ENCODE results near the gene RPL36AL.
"Not testable (repeated sequence)": the region's sequence is repeated elsewhere in the genome, so short reads cannot be mapped to it uniquely, and the experiment has no call there.

Gene RPL36AL

DNA sequence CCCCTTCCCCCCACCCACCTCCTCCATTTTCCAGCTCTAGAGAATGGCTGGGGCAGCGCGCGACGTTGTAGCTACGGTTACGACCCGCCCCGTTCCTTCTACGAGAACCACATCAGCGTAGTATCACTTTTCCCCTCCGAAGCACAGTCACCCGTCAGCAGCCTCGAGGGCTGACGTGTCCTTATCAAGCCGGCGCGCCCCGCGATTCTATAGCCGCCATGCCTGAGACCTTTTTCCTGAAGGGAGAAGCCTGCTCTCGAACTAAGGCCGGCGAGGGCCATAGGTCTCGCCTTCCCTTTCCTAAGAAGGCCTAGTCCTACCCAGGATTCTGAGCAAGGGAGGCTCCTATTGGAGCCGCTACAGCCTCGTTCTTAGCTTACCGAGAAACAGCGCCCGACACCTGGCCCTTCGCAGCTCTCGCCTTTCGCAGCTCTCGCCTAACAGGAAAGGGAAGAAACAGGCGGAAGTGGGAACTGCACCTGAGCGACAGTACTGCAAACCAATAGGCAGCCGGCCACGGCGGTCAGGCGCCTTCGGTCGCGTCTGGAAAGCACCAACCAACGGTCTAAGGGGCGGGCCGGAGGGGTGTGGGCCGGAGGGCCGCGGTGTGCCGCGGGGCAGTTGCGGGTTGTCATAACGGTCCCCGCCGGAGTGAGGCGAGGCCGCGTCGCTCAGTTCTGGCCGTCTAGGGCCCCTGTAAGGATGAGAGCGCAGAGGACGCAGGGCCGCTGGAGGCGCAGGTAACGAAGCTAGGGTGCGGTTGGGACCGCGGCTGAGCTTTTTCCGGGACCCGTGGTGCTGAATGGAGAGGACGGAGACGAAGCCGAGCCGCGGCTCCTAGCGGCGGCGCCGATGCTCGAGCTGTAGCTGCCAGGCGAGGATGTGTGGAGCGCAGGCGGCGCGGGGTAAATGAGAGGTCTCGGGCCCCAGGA is at the start of gene RPL36AL, which contains the start of gene MGAT2:
Gene RPL36AL, minus strand, starts transcription at position 445 of the 932 bp plus-strand sequence. CDS start 1,522 bp downstream, outside the sequence.
Gene MGAT2, plus strand, starts transcription at position 618 of the 932 bp plus-strand sequence. CDS start 470 bp downstream, outside the sequence.
- peak; percentile 92 to 95 for DNase-seq (ENCODE audit: extremely low read depth in 1 of 2, low read depth in 1 of 2)

GRCh38 chr14:49659526-49660455 is 39.4 kb upstream of the RPL36AL start:
- DNase-seq (ENCODE audit: extremely low read depth in 1 of 2, low read depth in 1 of 2), result no peak

DNA sequence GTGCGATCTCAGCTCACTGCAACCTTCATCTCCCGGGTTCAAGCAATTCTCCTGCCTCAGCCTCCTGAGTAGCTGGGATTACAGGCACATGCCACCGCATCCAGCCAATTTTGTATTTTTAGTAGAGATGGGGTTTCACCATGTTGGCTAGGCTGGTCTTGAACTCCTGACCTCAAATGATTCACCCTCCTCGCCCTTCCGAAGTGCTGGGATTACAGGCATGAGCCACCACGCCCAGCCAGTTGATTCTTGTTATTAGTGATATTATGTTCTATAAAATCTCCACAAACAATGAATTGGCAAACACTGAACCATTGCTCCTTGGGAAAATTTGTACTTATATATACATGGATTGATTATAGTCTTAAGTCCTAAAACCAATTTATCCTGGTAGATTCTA is 37.1 kb upstream of the RPL36AL start:
- not testable (repeated sequence) for DNase-seq (ENCODE audit: extremely low read depth in 1 of 2, low read depth in 1 of 2)

DNA sequence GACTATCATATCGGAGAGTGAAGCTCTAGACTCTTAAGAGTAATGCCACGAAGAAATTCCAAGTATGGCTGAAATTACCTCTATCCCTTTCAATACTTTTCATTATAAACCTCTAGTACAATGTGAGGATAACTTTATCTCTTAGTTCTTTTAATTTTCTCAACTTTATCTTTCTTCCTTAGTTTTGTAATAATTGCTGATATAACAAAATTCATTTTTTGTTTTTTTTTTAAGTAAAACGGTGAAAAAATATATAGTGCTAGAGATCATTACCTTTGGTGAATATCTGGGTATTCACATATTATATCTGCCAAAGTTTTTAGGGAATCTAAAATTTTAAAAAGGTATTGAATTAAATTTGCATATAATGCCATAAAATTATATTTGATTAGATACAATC is 34.1 kb upstream of the RPL36AL start:
- no peak for DNase-seq (ENCODE audit: extremely low read depth in 1 of 2, low read depth in 1 of 2)

- no peak for DNase-seq (ENCODE audit: extremely low read depth in 1 of 2, low read depth in 1 of 2)
Observed at GRCh38 chr14:49653508-49653907, 33.1 kb upstream of the RPL36AL start.

- DNase-seq (ENCODE audit: extremely low read depth in 1 of 2, low read depth in 1 of 2), result no peak
Observed at GRCh38 chr14:49642163-49642562, 21.7 kb upstream of the RPL36AL start.

DNA sequence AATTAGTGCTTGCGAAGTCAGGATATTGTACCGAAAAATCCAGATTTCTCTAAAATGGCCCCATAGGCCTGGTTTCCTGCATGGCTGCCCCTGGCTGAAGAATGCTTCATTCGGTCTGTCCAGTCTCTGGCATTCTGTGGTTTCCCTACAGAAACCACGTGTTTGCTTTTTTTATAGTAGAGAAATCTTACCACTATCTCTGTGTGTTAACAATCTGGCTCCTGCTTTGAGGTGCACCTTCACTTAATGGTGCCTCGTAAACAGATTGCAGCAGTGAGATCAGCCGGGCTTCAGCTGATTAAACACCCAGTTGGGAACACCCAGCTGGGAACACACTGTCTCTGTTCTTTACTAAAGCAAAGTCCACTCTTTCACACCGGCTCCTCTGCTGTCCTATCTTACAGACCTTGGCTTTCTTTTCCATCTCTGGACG is 21.3 kb upstream of the RPL36AL start:
- DNase-seq (ENCODE audit: extremely low read depth in 1 of 2, low read depth in 1 of 2), result no peak

DNA sequence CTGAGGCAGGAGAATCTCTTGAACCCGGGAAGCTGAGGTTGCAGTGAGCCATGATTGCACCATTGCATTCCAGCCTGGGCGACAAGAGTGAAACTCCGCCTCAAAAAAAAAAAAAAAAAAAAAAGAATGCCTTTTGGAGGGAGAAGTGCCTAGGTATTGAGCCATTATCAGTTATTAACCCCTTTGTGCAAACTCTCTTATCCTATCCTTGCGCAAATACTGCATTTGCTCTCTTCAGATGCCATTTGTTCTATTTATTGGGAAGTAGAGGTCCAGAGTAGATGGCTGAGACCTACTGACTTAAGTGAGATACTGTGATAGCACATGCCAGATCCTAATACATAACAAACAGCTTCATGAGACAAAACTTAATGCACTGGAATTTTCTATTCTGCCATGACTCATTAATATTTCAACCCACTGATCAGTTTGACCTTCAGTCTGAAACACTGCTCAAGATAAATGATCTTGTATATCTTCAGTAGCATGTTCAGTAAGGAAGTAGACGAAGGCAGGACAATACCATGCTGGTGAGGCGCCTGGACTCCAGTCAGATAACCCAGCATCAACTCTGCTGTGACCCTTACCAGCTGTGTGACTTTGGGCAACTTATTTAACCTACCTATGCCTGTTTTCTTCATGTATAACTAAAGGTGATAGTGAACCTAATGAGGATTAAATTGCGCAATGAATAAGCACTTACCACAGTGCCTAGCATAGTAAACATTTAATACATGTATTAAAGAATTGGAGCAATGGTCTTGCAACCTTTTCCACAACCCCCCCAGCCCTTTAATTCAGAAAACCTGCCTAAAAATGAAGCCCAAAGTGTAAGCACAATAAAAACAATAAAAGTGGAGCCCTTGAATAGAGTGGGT is 20.4 kb upstream of the RPL36AL start:
- no peak for DNase-seq (ENCODE audit: extremely low read depth in 1 of 2, low read depth in 1 of 2)

- no peak for DNase-seq (ENCODE audit: extremely low read depth in 1 of 2, low read depth in 1 of 2)
Observed at GRCh38 chr14:49637534-49638078, 17.2 kb upstream of the RPL36AL start.

- DNase-seq (ENCODE audit: extremely low read depth in 1 of 2, low read depth in 1 of 2), result no peak
Observed at GRCh38 chr14:49636866-49637265, 16.4 kb upstream of the RPL36AL start.

DNA sequence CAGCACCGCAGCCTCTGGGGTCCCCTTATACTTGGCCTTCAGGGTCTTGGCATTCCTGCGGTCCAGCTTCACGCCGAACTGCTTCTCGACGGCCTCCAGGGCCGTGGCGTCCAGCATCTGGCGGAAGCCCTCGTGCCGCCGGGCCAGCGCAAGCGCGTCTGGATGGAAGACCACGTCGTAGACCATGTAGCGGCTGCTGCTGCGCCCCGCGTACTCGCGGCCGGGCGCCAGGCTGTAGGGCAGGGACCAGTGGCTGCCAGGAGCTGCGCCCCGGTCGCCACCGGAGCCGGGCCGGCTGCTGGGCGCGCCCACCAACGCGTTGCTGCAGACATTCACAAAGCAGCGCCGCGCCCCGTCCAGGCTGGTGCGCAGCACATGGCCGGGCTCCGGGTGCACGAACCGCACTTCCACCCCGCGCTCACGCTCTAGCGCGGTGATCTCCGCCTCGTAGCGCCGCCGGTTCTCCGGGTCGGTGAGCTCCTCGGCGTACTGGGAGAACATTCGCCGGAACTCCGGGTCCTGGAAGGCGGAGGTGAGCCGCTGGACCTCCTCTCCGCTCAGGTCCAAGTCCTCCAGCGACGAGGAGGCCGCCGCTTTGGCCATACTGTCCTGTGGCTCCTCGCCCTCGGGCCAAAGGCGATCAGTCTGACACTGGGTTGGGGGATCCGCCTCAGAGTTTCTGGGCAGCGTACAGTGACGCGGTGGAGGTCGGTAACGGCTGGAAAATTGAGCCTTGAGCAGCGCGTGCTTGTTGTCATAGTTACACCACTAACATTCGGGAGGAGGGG is 14.3 kb upstream of the RPL36AL start, which contains the start of gene DNAAF2:
Gene DNAAF2, minus strand, starts transcription at position 698 of the 788 bp plus-strand sequence. Its CDS starts 95 bp downstream, at position 603.
- peak in 1 of 2 donors; percentile 41 for DNase-seq (ENCODE audit: extremely low read depth in 1 of 2, low read depth in 1 of 2)

GRCh38 chr14:49633640-49634546 is 13.5 kb upstream of the RPL36AL start:
- DNase-seq (ENCODE audit: extremely low read depth in 1 of 2, low read depth in 1 of 2), result peak; percentile 86 to 91

DNA sequence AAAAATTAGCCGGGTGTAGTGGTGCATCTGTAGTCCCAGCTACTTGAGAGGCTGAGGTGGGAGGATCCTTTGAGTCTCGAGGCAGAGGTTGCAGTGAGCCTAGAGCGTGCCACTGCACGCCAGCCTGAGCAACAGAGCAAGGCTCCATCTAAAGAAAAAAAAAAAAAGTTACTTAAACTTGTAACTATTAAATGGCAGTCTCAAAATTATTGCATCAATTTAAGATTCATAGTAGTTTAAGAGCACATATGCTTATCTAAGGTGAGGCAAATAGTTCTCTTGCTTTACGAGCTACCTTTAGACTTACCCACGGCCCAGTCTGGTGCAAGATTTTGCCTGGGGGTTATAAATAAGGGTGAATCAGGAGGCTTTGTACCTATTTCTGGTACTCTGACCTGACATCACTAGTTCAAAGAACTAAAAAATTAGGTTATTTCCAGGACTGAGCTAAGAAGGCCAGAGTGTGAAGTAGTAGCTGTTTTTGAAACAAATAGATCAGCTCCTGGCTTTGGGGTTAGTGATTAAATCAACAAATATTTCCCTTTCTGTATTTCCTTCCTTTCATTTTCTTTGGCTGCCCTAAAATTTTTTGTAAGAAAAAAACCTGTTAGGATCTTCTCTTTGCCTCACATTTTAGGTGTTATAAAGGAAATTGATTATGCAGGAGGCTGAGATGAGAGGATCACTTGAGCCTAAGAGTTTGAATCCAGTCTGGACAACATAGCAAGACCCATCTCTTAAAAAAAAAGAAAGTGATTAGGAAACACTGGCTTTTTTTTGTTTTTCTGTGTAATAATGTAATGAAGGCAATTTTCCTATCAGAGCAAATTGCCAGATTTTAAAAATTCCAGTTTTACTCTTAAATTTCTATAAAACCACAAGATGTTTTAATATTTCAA is 3.8 kb upstream of the RPL36AL start:
- DNase-seq (ENCODE audit: extremely low read depth in 1 of 2, low read depth in 1 of 2), result no peak

DNA sequence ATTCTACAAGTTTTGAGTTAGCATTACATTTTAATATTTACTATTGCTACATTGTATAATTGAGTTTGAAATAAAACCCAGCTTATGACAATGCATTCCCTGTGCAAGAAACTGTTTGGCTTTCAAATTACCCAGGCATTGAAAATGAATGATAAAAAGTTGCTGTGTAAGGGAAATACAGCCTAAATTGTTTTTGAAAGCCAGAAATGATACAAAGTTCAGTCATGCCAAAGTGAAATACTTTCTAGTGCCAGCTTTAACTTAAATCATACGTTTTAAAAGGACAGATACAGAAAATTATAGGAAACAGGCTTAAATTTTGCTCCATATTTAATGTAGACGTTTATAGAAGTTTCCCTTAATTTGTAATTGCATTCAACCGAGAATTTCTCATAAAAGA is 3.0 kb upstream of the RPL36AL start:
- no peak for DNase-seq (ENCODE audit: extremely low read depth in 1 of 2, low read depth in 1 of 2)

DNA sequence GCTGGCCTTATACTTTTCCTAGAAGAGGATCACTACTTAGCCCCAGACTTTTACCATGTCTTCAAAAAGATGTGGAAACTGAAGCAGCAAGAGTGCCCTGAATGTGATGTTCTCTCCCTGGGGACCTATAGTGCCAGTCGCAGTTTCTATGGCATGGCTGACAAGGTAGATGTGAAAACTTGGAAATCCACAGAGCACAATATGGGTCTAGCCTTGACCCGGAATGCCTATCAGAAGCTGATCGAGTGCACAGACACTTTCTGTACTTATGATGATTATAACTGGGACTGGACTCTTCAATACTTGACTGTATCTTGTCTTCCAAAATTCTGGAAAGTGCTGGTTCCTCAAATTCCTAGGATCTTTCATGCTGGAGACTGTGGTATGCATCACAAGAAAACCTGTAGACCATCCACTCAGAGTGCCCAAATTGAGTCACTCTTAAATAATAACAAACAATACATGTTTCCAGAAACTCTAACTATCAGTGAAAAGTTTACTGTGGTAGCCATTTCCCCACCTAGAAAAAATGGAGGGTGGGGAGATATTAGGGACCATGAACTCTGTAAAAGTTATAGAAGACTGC is 1.7 kb upstream of the RPL36AL start:
- no peak for DNase-seq (ENCODE audit: extremely low read depth in 1 of 2, low read depth in 1 of 2)

GRCh38 chr14:49621114-49621881 is 872 bp upstream of the RPL36AL start:
- no peak for DNase-seq (ENCODE audit: extremely low read depth in 1 of 2, low read depth in 1 of 2)

Data from stimulated activated CD8-positive, alpha-beta memory T cell treated with anti-CD3 and anti-CD28 coated beads, Interleukin-7, amount 100 ng/mL, for 48 hours (primary cell).